HG03159 (cell line): Measurements from ENCODE around the gene PHAX.
A peak's percentile ranks its signal among the peaks of the same experiment; 100 is the strongest.
"Not testable (repeated sequence)": the region's sequence is repeated elsewhere in the genome, so short reads cannot be mapped to it uniquely, and the experiment has no call there.

Source experiments
- ATAC-seq: cut with Tn5 transposase; IDR thresholded peaks from one replicate; pipeline ENCODE4 v1.9.1; 2021; ENCODE audit warnings: mild to moderate bottlenecking, moderate library complexity; ENCODE audit not compliant: unreplicated experiment

PHAX gene

GRCh38 chr5:126603402-126603991, 2.8 kb downstream of the PHAX start:
- ATAC-seq: no peak

- ATAC-seq: no peak
Observed at GRCh38 chr5:126605525-126605924, 4.8 kb downstream of the PHAX start.

GRCh38 chr5:126610160-126610559, 9.4 kb downstream of the PHAX start:
- no peak for ATAC-seq

GRCh38 chr5:126610616-126611015, 9.9 kb downstream of the PHAX start:
- no peak for ATAC-seq

- ATAC-seq: no peak
Observed at GRCh38 chr5:126613941-126614592, 13.3 kb downstream of the PHAX start.

GRCh38 chr5:126615286-126615685, 14.5 kb downstream of the PHAX start:
- peak; percentile 96 for ATAC-seq

GRCh38 chr5:126617603-126618002, 16.9 kb downstream of the PHAX start:
- not testable (repeated sequence) for ATAC-seq

GRCh38 chr5:126619781-126620180, 19.0 kb downstream of the PHAX start:
- no peak for ATAC-seq

GRCh38 chr5:126624534-126624933, 23.8 kb downstream of the PHAX start:
- ATAC-seq: no peak

GRCh38 chr5:126628102-126628501, 27.4 kb downstream of the PHAX start:
- no peak for ATAC-seq

- no peak for ATAC-seq
Observed at GRCh38 chr5:126631920-126632319, 31.2 kb downstream of the PHAX start.

GRCh38 chr5:126633552-126633951, 32.8 kb downstream of the PHAX start:
- no peak for ATAC-seq

GRCh38 chr5:126635585-126635984, 34.8 kb downstream of the PHAX start:
- no peak for ATAC-seq

GRCh38 chr5:126636956-126637355, 36.2 kb downstream of the PHAX start:
- no peak for ATAC-seq

GRCh38 chr5:126640866-126641265, 40.1 kb downstream of the PHAX start:
- no peak for ATAC-seq

GRCh38 chr5:126641387-126641786, 40.6 kb downstream of the PHAX start:
- ATAC-seq: no peak

- ATAC-seq: no peak
Observed at GRCh38 chr5:126645132-126645531, 44.4 kb downstream of the PHAX start.

GRCh38 chr5:126647071-126647470, 46.3 kb downstream of the PHAX start:
- no peak for ATAC-seq

- no peak for ATAC-seq
Observed at GRCh38 chr5:126648471-126648870, 47.7 kb downstream of the PHAX start.

- ATAC-seq: not testable (repeated sequence)
Observed at GRCh38 chr5:126649057-126649456, 48.3 kb downstream of the PHAX start.

- not testable (repeated sequence) for ATAC-seq
Observed at GRCh38 chr5:126649709-126650108, 49.0 kb downstream of the PHAX start.

GRCh38 chr5:126650463-126650862, 49.7 kb downstream of the PHAX start:
- no peak for ATAC-seq
